Right atrium auricular region (tissue), 2 donors: ENCODE results near the gene SEPTIN8. TPM values are rescaled to one million over a fixed set of nuclear protein-coding genes. Genes with fewer than 3 reads are reported as not detected.

ENCODE experiments used
- DNase-seq: peaks from one replicate; pipeline ENCODE4 v3.0.0-alpha.2; 2019; ENCODE audit warnings: low spot score
- H3K27ac ChIP-seq, 2 donors: fragments of 200-600 bp; sonication (generic); 1 replicate in 1 of 2; 2 replicates in 1 of 2; pipeline ENCODE4 v1.5.1; 2016 to 2019
- H3K27me3 ChIP-seq, 2 donors: fragments of 200-600 bp; sonication (generic); one replicate each; pipeline versions ENCODE4 v1.5.1 to v1.6.0; 2017 to 2019
- H3K36me3 ChIP-seq: fragments of 200-600 bp; sonication (generic); one replicate; pipeline ENCODE4 v1.5.1; 2016
- H3K4me1 ChIP-seq, 2 donors: fragments of 200-600 bp; sonication (generic); one replicate each; pipeline versions ENCODE4 v1.5.1 to v1.6.0; 2017 to 2019
- H3K4me3 ChIP-seq, 2 donors: fragments of 200-600 bp; sonication (generic); 1 replicate in 1 of 2; 2 replicates in 1 of 2; pipeline ENCODE4 v1.5.1; 2017 to 2019; ENCODE audit warnings: mild to moderate bottlenecking in 1 of 2, moderate library complexity in 1 of 2
- H3K9me3 ChIP-seq, 2 donors: fragments of 200-600 bp; sonication (generic); one replicate each; pipeline ENCODE4 v1.5.1; 2019
- total RNA-seq, 2 donors: library from RNA; depleted of rRNA; stranded (reverse); fragments of >200 nt; gene quantifications; one replicate each; pipeline ENCODE4 v1.1.0, GENCODE V29; 2016
- TF ChIP-seq, protein P1 (sequence below), 2 donors: fragments of 200-600 bp; sonication (generic); IDR thresholded peaks; one replicate each; pipeline ENCODE4 v1.5.1; 2019; ENCODE audit warnings: antibody characterized with exemption in 2 of 2

Gene SEPTIN8
- total RNA-seq, 2 donors from 2014 or later = 21.1 to 24.8 TPM

DNA sequence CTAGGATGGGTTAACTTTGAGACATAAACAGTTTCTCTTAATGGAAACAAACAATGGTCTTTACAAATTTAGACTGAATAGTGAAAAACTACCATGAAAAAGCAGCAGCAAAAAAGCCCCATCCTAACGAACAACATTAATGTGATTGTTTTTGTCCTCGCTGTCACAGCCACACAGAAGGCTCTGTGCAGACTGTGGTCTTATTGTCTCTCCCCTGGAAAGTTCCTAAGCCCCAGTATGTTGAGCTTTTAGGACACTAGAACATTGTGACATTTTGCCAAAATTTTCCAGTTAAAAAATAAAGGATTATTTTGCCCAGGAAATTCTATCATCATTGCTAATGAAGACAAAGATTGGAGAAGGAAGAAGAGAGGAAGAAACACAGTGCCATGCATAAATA lies 23.5 kb upstream of the SEPTIN8 start:
- H3K9me3 ChIP-seq = no peaks in the 10 kb centered on the region
- H3K4me3 ChIP-seq = no peak overlapping the region
- TF ChIP-seq, protein P1, sequence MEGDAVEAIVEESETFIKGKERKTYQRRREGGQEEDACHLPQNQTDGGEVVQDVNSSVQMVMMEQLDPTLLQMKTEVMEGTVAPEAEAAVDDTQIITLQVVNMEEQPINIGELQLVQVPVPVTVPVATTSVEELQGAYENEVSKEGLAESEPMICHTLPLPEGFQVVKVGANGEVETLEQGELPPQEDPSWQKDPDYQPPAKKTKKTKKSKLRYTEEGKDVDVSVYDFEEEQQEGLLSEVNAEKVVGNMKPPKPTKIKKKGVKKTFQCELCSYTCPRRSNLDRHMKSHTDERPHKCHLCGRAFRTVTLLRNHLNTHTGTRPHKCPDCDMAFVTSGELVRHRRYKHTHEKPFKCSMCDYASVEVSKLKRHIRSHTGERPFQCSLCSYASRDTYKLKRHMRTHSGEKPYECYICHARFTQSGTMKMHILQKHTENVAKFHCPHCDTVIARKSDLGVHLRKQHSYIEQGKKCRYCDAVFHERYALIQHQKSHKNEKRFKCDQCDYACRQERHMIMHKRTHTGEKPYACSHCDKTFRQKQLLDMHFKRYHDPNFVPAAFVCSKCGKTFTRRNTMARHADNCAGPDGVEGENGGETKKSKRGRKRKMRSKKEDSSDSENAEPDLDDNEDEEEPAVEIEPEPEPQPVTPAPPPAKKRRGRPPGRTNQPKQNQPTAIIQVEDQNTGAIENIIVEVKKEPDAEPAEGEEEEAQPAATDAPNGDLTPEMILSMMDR (IDR thresholded peaks at IDR 0.05) = no peak
- H3K27me3 ChIP-seq = no peaks in the 10 kb centered on the region
- no peaks in the 10 kb centered on the region for H3K4me1 ChIP-seq
- DNase-seq = no peak
- H3K36me3 ChIP-seq = no peaks in the 10 kb centered on the region
- no peak overlapping the region for H3K27ac ChIP-seq

DNA sequence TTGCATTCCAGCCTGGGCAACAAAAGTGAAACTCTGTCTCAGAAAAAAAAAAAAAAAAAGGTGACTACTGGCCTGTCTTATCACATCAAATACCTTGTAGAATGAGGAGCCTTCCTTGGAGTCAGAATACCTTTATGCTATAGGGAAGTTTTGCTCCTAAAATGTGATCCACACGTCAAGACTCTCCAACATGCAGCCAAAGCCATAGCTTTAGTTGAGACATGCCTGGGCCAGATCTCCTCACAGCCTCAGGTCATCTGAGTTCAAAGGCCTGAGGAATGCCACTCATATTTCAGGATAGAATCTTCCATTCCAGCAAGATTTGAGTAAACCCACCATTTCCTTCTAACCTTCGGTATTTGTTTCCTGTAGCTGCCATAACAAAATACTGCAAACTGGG lies 22.4 kb upstream of the SEPTIN8 start:
- DNase-seq = no peak
- no peak overlapping the region for H3K27ac ChIP-seq
- no peaks in the 10 kb centered on the region for H3K27me3 ChIP-seq
- no peaks in the 10 kb centered on the region for H3K36me3 ChIP-seq
- H3K9me3 ChIP-seq = no peaks in the 10 kb centered on the region
- TF ChIP-seq, protein P1 (IDR thresholded peaks at IDR 0.05) = no peak
- no peak overlapping the region for H3K4me3 ChIP-seq
- H3K4me1 ChIP-seq = no peaks in the 10 kb centered on the region

DNA sequence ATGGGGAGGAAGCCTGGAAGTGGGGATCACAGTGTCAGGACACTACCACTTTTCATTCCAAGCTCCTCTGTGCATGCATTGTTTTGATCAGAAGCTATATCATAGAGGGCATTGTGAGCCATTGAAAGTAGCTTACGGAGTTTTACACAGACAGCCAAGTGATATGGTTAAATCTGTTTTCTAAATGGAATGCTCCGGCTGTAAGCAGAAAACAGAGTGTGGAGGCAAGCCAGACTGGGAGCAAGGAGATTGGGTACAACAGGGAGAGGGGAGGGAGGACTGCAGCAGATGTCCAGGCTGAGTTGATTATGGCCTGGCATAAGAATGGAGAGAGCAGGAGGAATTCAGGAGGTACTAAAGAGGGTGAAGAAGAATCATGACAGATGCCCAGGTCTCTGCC lies 20.6 kb upstream of the SEPTIN8 start:
- TF ChIP-seq, protein P1 (IDR thresholded peaks at IDR 0.05) = no peak
- H3K27me3 ChIP-seq = no peaks in the 10 kb centered on the region
- H3K9me3 ChIP-seq = no peaks in the 10 kb centered on the region
- H3K27ac ChIP-seq = no peak overlapping the region
- H3K4me3 ChIP-seq = no peak overlapping the region
- H3K4me1 ChIP-seq = no peaks in the 10 kb centered on the region
- no peaks in the 10 kb centered on the region for H3K36me3 ChIP-seq
- no peak for DNase-seq

DNA sequence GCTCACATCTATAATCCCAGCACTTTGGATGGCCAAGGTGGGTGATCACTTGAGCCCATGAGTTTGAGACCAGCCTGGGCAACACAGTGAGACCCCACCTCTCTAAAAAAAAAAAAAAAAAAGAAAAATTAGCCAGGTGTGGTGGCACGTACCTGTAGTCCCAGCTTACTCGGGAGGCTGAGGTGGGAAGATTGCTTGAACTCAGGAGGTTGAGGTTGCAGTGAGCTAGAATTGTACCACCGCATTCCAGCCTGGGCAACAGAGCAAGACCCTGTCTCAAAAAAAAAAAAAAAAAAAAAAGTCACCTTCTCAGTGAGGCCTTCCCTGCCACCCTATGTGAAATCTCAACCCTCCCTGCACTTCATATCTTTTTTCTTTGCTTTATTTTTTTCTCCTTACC lies 14.0 kb upstream of the SEPTIN8 start:
- no peaks in the 10 kb centered on the region for H3K36me3 ChIP-seq
- TF ChIP-seq, protein P1 (IDR thresholded peaks at IDR 0.05) = no peak
- no peaks in the 10 kb centered on the region for H3K4me1 ChIP-seq
- no peaks in the 10 kb centered on the region for H3K27me3 ChIP-seq
- no peak for DNase-seq
- H3K27ac ChIP-seq = no peak overlapping the region
- H3K4me3 ChIP-seq = no peak overlapping the region
- H3K9me3 ChIP-seq = no peaks in the 10 kb centered on the region

DNA sequence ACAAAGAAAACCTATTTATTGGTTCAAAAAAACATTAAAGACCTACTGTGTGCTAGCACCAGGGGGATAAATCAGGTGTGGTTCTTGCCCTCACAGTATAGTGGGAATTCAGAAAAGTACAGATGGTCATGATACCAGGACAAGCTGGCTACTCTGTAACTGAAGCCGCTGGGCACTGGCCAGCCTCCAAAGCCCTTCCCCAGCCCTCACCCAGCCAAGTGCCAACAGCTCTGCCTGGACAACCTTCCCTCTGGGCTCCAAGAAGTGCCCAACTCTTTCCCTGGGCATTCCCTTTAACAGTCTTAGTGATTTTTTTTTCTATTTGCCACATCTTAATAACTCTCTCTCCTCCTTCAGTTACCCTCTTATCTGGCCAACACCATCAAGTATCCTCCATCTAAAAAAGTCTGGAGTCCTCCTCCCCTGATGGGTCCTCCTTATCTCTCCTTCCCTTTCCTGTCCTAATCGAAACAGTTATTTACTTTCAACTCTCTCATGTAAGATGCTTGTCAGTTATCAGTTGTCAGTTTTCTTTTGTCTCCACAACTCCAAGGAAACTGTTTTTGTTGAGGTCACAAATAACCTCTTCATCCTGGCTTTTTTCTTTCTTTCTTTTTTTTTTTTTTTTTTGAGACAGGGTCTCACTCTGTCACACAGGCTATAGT lies 13.3 kb upstream of the SEPTIN8 start:
- no peak for DNase-seq
- Histone ChIP-seq H3K4me3 (no peak overlapping the region), H3K27me3 (no peaks in the 10 kb centered on the region), H3K36me3 (no peaks in the 10 kb centered on the region), H3K9me3 (no peaks in the 10 kb centered on the region), H3K27ac (no peak overlapping the region), H3K4me1 (no peaks in the 10 kb centered on the region)
- TF ChIP-seq, protein P1 (IDR thresholded peaks at IDR 0.05) = no peak
